HG02885 (cell line): ENCODE data around the gene ABCA5.
"Not testable (repeated sequence)": the region's sequence is repeated elsewhere in the genome, so short reads cannot be mapped to it uniquely, and the experiment has no call there.

Source experiments
- ATAC-seq: cut with Tn5 transposase; IDR thresholded peaks from one replicate; pipeline ENCODE4 v1.9.1; 2021; ENCODE audit warnings: mild to moderate bottlenecking; ENCODE audit not compliant: unreplicated experiment, poor library complexity

The ABCA5 gene

DNA sequence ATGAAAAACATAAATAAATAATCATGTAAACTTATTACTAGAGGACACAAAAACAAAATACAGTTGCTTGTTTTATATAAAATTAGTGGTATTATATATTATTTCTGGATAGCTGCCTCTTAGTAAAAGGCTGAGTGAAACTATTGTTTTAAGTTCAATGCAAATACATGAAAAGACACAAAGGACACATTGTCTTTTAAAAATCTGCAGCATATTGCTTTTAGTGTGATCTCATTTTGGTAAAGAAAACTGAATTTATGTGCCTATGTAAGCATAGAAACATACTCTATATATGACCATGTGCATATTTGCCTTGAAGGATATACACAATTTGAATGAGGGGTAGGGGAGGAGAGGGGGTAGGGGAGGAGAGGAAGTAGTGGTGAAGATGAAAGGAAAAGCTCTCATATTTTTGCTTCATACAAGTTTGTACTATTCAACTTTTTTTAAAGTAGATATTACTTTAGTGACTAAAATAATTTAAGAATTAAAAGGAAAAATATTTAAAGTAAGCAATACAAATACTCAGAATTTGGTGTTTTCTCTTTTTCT, 104.2 kb downstream of the ABCA5 start:
- ATAC-seq: no peak

GRCh38 chr17:69220098-69220497, 106.8 kb downstream of the ABCA5 start:
- ATAC-seq: no peak

- no peak for ATAC-seq
Measured at GRCh38 chr17:69218986-69219385, 107.9 kb downstream of the ABCA5 start.

DNA sequence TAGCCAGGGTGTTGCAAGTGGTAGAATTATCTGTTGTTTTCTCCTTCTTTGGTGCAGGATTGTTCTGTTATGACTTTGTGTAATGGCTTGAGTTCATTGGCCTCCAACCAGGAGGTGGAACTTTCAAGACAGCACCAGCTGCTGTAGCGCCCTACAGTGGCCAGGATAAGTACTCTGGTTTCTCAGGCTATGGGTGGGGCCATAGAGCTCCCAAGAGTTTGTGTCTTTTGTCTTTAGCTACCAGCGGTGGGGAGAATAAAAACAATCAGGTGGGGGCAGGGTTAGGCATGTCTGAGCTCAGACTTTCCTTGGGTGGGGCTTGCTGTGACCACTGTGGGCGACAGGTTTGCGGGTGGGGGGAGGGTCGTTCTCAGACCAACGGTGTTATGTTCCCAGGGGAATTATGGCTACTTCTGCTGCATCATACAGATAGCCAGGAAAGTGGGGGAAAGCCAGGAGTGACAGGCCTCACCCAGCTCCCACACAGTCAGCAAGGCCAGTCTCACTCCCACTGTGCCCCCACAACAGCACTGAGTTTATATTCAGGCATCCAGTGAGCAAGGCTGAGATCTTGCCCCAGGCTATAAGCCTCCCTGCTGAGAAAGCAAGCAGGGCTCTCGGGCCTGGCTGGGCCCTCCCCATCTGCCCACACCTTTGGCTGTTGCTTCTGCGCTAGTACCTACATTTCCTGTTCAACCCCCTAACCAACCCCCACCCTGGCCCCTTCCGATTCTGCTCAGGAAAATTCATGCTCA, 113.7 kb downstream of the ABCA5 start:
- no peak for ATAC-seq

DNA sequence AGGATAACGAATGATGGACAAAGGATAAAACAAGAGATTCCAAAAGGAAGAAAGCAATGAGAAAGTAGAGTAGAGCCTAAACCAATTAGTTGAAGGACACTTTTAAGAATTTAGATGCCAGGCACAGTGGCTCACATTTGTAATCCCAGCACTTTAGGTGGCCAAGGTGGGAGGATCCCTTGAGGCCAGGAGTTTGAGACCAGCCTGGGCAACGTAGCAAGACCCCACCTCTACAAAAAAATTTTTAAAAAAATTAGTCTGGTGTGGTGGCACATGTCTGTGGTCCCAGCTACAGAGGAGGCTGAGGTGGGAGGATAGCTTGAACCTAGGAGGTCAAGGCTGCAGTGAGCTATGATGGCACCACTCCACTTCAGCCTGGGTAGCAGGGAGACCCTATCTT, 118.3 kb downstream of the ABCA5 start:
- ATAC-seq: no peak

- no peak for ATAC-seq
Measured at GRCh38 chr17:69207151-69207550, 119.8 kb downstream of the ABCA5 start.

GRCh38 chr17:69198238-69198637, 128.7 kb downstream of the ABCA5 start:
- no peak for ATAC-seq

GRCh38 chr17:69196105-69196653, 130.8 kb downstream of the ABCA5 start:
- ATAC-seq: not testable (repeated sequence)
